B cell (primary cell): ENCODE data around the gene TEC. TPM values are rescaled to one million over a fixed set of nuclear protein-coding genes. Genes with fewer than 3 reads are reported as not detected.

Experiments
- ATAC-seq: fragments of 200-7000 bp; cut with Tn5 transposase; one replicate; pipeline ENCODE4 v1.10.0; 2021; ENCODE audit warnings: low read depth, mild to moderate bottlenecking, moderate number of reproducible peaks, moderate library complexity
- CTCF ChIA-PET: fragments of 350-600 bp; sonication (Branson Sonifier 250); formaldehyde crosslinking; loops from one replicate; lab custom pipeline; 2021; ENCODE audit warnings: antibody characterized with exemption, inconsistent platforms; lab: Charles Lee
- POLR2A ChIA-PET: fragments of 350-600 bp; sonication (Branson Sonifier 250); formaldehyde crosslinking; loops from one replicate; lab custom pipeline; 2021; ENCODE audit warnings: antibody characterized with exemption; lab: Charles Lee
- DNase-seq: peaks from one replicate; pipeline ENCODE4 v3.0.0; 2013
- H2AFZ ChIP-seq: 2 replicates; pipeline ENCODE4 v1.6.1; 2012; ENCODE audit warnings: mild to moderate bottlenecking, low read depth, low read length; ENCODE audit not compliant: insufficient read depth, poor library complexity, severe bottlenecking
- H3K27ac ChIP-seq, 2 donors: 1 replicate in 1 of 2; 2 replicates in 1 of 2; pipeline ENCODE4 v1.5.1; 2012 to 2013; ENCODE audit warnings: low read length in 2 of 2, mild to moderate bottlenecking in 2 of 2, moderate library complexity in 1 of 2
- H3K27me3 ChIP-seq, 4 experiments: fragments of 200-600 bp in 1 of 4; sonication (generic) in 1 of 4; replicated peaks in 1 of 4; 1 replicate in 2 of 4; 2 replicates in 2 of 4; pipeline versions ENCODE4 v1.6.1 to v1.7.0; 2013 to 2016; ENCODE audit warnings: low read length in 3 of 4, mild to moderate bottlenecking in 2 of 4, mixed read lengths in 1 of 4, moderate library complexity in 1 of 4; ENCODE audit not compliant: insufficient read depth in 4 of 4, control insufficient read depth in 3 of 4; ENCODE audit errors: control extremely low read depth in 1 of 4
- H3K36me3 ChIP-seq, 2 experiments: replicated peaks in 1 of 2; 1 replicate in 1 of 2; 2 replicates in 1 of 2; pipeline versions ENCODE4 v1.6.1 to v1.7.1; 2013; ENCODE audit warnings: low read length in 1 of 2; ENCODE audit not compliant: insufficient read depth in 2 of 2, control insufficient read depth in 1 of 2; ENCODE audit errors: control extremely low read depth in 1 of 2, extremely low read depth in 1 of 2
- H3K4me1 ChIP-seq, 2 donors: fragments of 200-600 bp in 1 of 2; sonication (generic) in 1 of 2; 1 replicate in 1 of 2; 2 replicates in 1 of 2; pipeline versions ENCODE4 v1.5.1 to v1.6.1; 2013 to 2017; ENCODE audit warnings: low read length in 2 of 2; ENCODE audit not compliant: control insufficient read depth in 2 of 2, insufficient read depth in 2 of 2
- H3K4me2 ChIP-seq: replicated peaks from 2 replicates; pipeline ENCODE3; 2012; ENCODE audit warnings: mild to moderate bottlenecking, low read depth, low read length; ENCODE audit not compliant: poor library complexity, severe bottlenecking
- H3K4me3 ChIP-seq, 5 experiments: fragments of 200-600 bp in 1 of 5; sonication (generic) in 1 of 5; 1 replicate in 3 of 5; 2 replicates in 2 of 5; pipeline versions ENCODE4 v1.5.1 to v1.7.0; 2011 to 2016; ENCODE audit warnings: low read length in 4 of 5, mild to moderate bottlenecking in 4 of 5, low read depth in 2 of 5, control low read depth in 1 of 5, moderate library complexity in 1 of 5; ENCODE audit not compliant: insufficient read depth in 1 of 5; ENCODE audit errors: control extremely low read depth in 1 of 5, extremely low read depth in 1 of 5
- H3K79me2 ChIP-seq: fragments of 200-600 bp; sonication (generic); one replicate; pipeline ENCODE4 v1.6.0; 2016; ENCODE audit warnings: low read length; ENCODE audit not compliant: control insufficient read depth, insufficient read depth
- H3K9ac ChIP-seq: fragments of 200-600 bp; sonication (generic); 2 replicates; pipeline ENCODE4 v1.6.1; 2017; ENCODE audit warnings: mild to moderate bottlenecking, low read length, moderate library complexity
- H3K9me3 ChIP-seq, 3 donors: one replicate each; pipeline versions ENCODE4 v1.6.1 to v1.7.1; 2013; ENCODE audit warnings: low read length in 2 of 3; ENCODE audit not compliant: control insufficient read depth in 2 of 3, insufficient read depth in 1 of 3; ENCODE audit errors: control extremely low read depth in 1 of 3
- H4K20me1 ChIP-seq: 2 replicates; pipeline ENCODE4 v1.6.0; 2012; ENCODE audit warnings: mild to moderate bottlenecking, low read length; ENCODE audit not compliant: insufficient read depth, control insufficient read depth, poor library complexity, severe bottlenecking
- H3K27ac Mint-ChIP-seq: one replicate; pipeline ENCODE4 v1.8.0; 2021; ENCODE audit warnings: mixed read lengths
- H3K27me3 Mint-ChIP-seq: one replicate; pipeline ENCODE4 v1.8.0; 2021; ENCODE audit warnings: mixed read lengths
- H3K4me1 Mint-ChIP-seq: one replicate; pipeline ENCODE4 v1.8.0; 2021; ENCODE audit warnings: mixed read lengths
- H3K4me3 Mint-ChIP-seq: one replicate; pipeline ENCODE4 v1.8.0; 2021; ENCODE audit warnings: mixed read lengths
- H3K9me3 Mint-ChIP-seq: one replicate; pipeline ENCODE4 v1.8.0; 2022; ENCODE audit warnings: mixed read lengths; ENCODE audit not compliant: insufficient read depth
- CTCF ChIP-seq: fragments of 200-600 bp; IDR thresholded peaks from one replicate; pipeline ENCODE4 v1.8.0; 2022; ENCODE audit warnings: antibody characterized with exemption, mild to moderate bottlenecking
- EZH2 ChIP-seq: IDR thresholded peaks from 2 replicates; pipeline ENCODE4 v1.6.1; 2012; ENCODE audit warnings: borderline replicate concordance, low read depth, mild to moderate bottlenecking, moderate library complexity, low read length; ENCODE audit not compliant: insufficient read depth, poor library complexity, severe bottlenecking
- WGBS: methylation state at CpG from one replicate; pipeline ENCODE4 v1.1.5; 2013; ENCODE audit warnings: missing lambda C conversion rate; ENCODE audit not compliant: insufficient coverage; 5-methylcytosine and 5-hydroxymethylcytosine counted together
- intact Hi-C: fragments of 100-400 bp; cut with micrococcal nuclease; formaldehyde crosslinking; loops from one replicate; pipeline ENCODE4 v1.10.0; 2022
- polyA plus RNA-seq: library from polyadenylated mRNA; depleted of rRNA; stranded (reverse); fragments of >200 nt; gene quantifications from 2 replicates; pipeline ENCODE4 v1.2.3, GENCODE V29; 2012
- total RNA-seq, 2 donors: library from RNA; stranded (reverse); fragments of 120-200 nt in 1 of 2; gene quantifications; 1 replicate in 1 of 2; 2 replicates in 1 of 2; pipeline versions ENCODE4 v1.2.3 to v1.2.4, GENCODE V29; 2013 to 2022

The TEC gene
- total and polyA plus RNA-seq, 2 donors (not counting 1 experiment from before 2014, with no cell fraction given): 2.0 to 8.3 TPM

- DNase-seq: no peak
- ATAC-seq: no peak
- TF ChIP-seq CTCF (no peak), EZH2 (no peak)
- H3K27ac Mint-ChIP-seq: no peak overlapping the region
- H3K4me3 Mint-ChIP-seq: no peak overlapping the region
- H3K79me2 ChIP-seq: no peaks in the 10 kb centered on the region
- intact Hi-C loops: no loop called here
- no peaks in the 10 kb centered on the region for H3K9me3 Mint-ChIP-seq
- no peaks in the 10 kb centered on the region for H3K27me3 Mint-ChIP-seq
- peaks cover 0 to 4% (median 0%) of the 10 kb centered on the region in 3 donors for H3K9me3 ChIP-seq
- WGBS: no CpG with 5 or more reads among the region's 4 CpGs
- no peak overlapping the region for H3K27ac ChIP-seq
- no peak overlapping the region for H2AFZ ChIP-seq
- ChIA-PET CTCF (interaction anchor here (1.8 kb wide), 1 partner anchor 31 kb away, joined by 5 read pairs; no protein-coding TSS in a partner anchor), POLR2A (no interaction called here)
- no peaks in the 10 kb centered on the region for H4K20me1 ChIP-seq
- H3K4me3 ChIP-seq: no peak overlapping the region
- no peak overlapping the region for H3K4me2 ChIP-seq
- H3K9ac ChIP-seq: no peak overlapping the region
- peaks cover 13% of the 10 kb centered on the region for H3K4me1 Mint-ChIP-seq
- H3K4me1 ChIP-seq: no peaks in the 10 kb centered on the region
- H3K36me3 ChIP-seq: peaks cover 0 to 35% of the 10 kb centered on the region in 2 experiments
- H3K27me3 ChIP-seq: no peaks in the 10 kb centered on the region
Observed at GRCh38 chr4:48172651-48173050, 97.0 kb downstream of the TEC start.

GRCh38 chr4:48169636-48170035 is 100.0 kb downstream of the TEC start:
- H3K36me3 ChIP-seq: peaks cover 4 to 37% of the 10 kb centered on the region in 2 experiments
- no peak for TF ChIP-seq EZH2
- TF ChIP-seq CTCF: no peak
- no peak overlapping the region for H3K9ac ChIP-seq
- no peaks in the 10 kb centered on the region for H3K4me1 ChIP-seq
- H3K4me2 ChIP-seq: no peak overlapping the region
- H3K27me3 ChIP-seq: no peaks in the 10 kb centered on the region
- no peak overlapping the region for H3K4me3 ChIP-seq
- H2AFZ ChIP-seq: no peak overlapping the region
- POLR2A ChIA-PET: no interaction called here
- Mint-ChIP-seq H3K9me3 (no peaks in the 10 kb centered on the region), H3K27ac (no peak overlapping the region), H3K4me3 (no peak overlapping the region), H3K27me3 (no peaks in the 10 kb centered on the region), H3K4me1 (peaks cover 8% of the 10 kb centered on the region)
- intact Hi-C loops: no loop called here
- H4K20me1 ChIP-seq: no peaks in the 10 kb centered on the region
- no peak overlapping the region for H3K27ac ChIP-seq
- no peak for ATAC-seq
- CTCF ChIA-PET: no interaction called here
- H3K79me2 ChIP-seq: no peaks in the 10 kb centered on the region
- no peak for DNase-seq
- no peaks in the 10 kb centered on the region for H3K9me3 ChIP-seq
- WGBS: no CpG with 5 or more reads among the region's 1 CpG
